C4-2B (cell line): Measurements from ENCODE around the gene PDLIM7.

Source experiments
- CTCF ChIP-seq: fragments of 450-650 bp; conservative IDR thresholded peaks from 2 replicates; pipeline ENCODE4 v1.5.1; 2017; ENCODE audit warnings: mild to moderate bottlenecking
- ZFX ChIP-seq: fragments of 450-650 bp; IDR thresholded peaks from 2 replicates; pipeline ENCODE4 v1.6.1; 2017

- TF ChIP-seq CTCF = no peak
- TF ChIP-seq ZFX = no peak
These were observed 28.4 kb downstream of the PDLIM7 start for GRCh38 chr5:177468685-177469628.
